ENCODE results near the gene SAMD4A.

The SAMD4A gene

DNA sequence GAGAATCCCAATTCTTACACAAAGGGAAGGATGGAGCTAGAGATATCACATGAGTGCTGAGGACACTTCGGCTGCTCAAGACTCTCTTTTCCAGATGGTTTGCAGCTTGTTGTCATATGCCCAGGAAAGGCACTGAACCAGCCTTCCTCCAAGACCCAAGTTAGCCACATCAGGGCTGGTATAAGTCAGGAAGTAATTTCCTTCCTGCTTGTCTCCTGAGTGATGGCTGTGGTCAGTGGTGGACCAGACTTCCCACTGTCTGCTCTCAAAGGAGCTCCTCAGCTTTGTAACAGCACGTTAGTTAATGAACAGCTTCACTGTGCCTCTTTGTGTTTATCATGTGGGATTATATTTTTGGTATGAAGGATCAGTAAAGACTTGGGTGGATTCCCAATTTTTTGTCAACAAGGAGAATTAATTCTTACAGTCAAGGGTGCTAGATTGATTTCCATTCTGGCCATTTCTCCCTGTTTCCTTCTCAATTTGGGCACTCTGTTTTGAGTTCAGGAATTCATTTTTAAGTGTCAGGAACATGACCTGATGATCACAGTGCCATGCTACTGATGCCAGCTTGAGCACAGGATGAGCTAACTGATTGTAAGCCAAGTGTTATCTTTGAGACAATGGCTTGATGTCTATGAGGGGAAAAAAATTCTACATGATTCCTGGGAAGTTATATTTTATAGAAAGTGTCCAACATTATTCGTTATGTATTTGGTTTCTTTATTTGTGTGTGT, 189.9 kb downstream of the SAMD4A start:
- H4K91ac ChIP-seq (ENCODE audit: low read depth, low read length) = no peak overlapping the region
- no peak overlapping the region for H2AK5ac ChIP-seq (ENCODE audit: low read length)
- H3K4ac ChIP-seq (ENCODE audit: low read depth, low read length) = no peak overlapping the region
- WGBS (ENCODE audit: extremely low coverage, insufficient coverage, insufficient read length) = no CpG with 5 or more reads among the region's 3 CpGs
- peaks cover 33 to 51% of the 10 kb centered on the region in 2 experiments for H3K36me3 ChIP-seq (ENCODE audit: control insufficient read depth in 1 of 2, insufficient read depth in 2 of 2, low read length in 2 of 2)
- H3K23ac ChIP-seq (ENCODE audit: low read length) = no peak overlapping the region
- H3K79me1 ChIP-seq (ENCODE audit: low read length) = no peaks in the 10 kb centered on the region
- no peaks in the 10 kb centered on the region for H3K4me1 ChIP-seq (ENCODE audit: control insufficient read depth in 1 of 2, insufficient read depth in 2 of 2, low read length in 2 of 2)
- no peak overlapping the region for H3K27ac ChIP-seq (ENCODE audit: low read depth, low read length)
- H2BK12ac ChIP-seq (ENCODE audit: low read length) = no peak overlapping the region
- H3K18ac ChIP-seq (ENCODE audit: low read length) = no peak overlapping the region
- H3K79me2 ChIP-seq (ENCODE audit: control insufficient read depth, insufficient read depth, low read length, poor library complexity) = no peaks in the 10 kb centered on the region
- no peak overlapping the region for H3K4me3 ChIP-seq (ENCODE audit: low read depth, low read length)
- H2BK120ac ChIP-seq (ENCODE audit: insufficient read depth, low read length, poor library complexity) = no peak overlapping the region
- no peak overlapping the region for H4K8ac ChIP-seq (ENCODE audit: low read depth, low read length)
- H3K27me3 ChIP-seq (ENCODE audit: insufficient read depth, low read length) = no peaks in the 10 kb centered on the region
- DNase-seq = no peak
- H2AFZ ChIP-seq (ENCODE audit: insufficient read depth, low read length, poor library complexity) = no peak overlapping the region
- H4K12ac ChIP-seq (ENCODE audit: low read depth, low read length) = no peak overlapping the region
- peaks cover 3% of the 10 kb centered on the region for H3K9me3 ChIP-seq (ENCODE audit: insufficient read depth, low read depth, low read length)
- no peak overlapping the region for H2BK5ac ChIP-seq (ENCODE audit: low read depth, low read length, poor library complexity)
- no peak overlapping the region for H3K4me2 ChIP-seq (ENCODE audit: low read length)
- H3K9ac ChIP-seq (ENCODE audit: low read length) = no peak overlapping the region
- H3K14ac ChIP-seq (ENCODE audit: low read length) = no peak overlapping the region

DNA sequence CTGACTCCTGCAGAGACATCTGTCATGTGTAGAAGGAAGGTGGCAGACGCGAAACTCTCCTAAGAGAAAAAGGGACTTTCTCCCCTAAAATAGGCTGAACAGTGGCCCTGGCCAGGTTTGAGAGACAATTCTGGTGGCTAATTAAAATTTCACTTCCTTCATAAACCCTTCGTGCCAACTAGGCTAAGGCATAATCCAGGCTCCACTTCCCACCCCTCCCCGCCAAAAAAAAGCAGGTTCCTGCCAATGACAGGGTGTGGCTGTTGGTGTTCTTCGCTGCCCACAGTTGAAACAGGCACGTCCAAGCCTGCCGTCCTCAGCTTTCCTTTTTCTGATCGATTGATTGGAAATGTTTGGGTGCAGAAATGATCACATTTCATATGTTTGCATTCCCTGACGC, 191.1 kb downstream of the SAMD4A start:
- H3K9ac ChIP-seq (ENCODE audit: low read length) = no peak overlapping the region
- no peak overlapping the region for H2AK5ac ChIP-seq (ENCODE audit: low read length)
- H3K79me1 ChIP-seq (ENCODE audit: low read length) = no peaks in the 10 kb centered on the region
- H3K4me2 ChIP-seq (ENCODE audit: low read length) = no peak overlapping the region
- no peak overlapping the region for H2BK120ac ChIP-seq (ENCODE audit: insufficient read depth, low read length, poor library complexity)
- H3K79me2 ChIP-seq (ENCODE audit: control insufficient read depth, insufficient read depth, low read length, poor library complexity) = no peaks in the 10 kb centered on the region
- no CpG with 5 or more reads among the region's 9 CpGs for WGBS (ENCODE audit: extremely low coverage, insufficient coverage, insufficient read length)
- no peak overlapping the region for H3K14ac ChIP-seq (ENCODE audit: low read length)
- H4K91ac ChIP-seq (ENCODE audit: low read depth, low read length) = no peak overlapping the region
- H3K23ac ChIP-seq (ENCODE audit: low read length) = no peak overlapping the region
- H3K27me3 ChIP-seq (ENCODE audit: insufficient read depth, low read length) = no peaks in the 10 kb centered on the region
- H3K18ac ChIP-seq (ENCODE audit: low read length) = no peak overlapping the region
- peaks cover 32 to 52% of the 10 kb centered on the region in 2 experiments for H3K36me3 ChIP-seq (ENCODE audit: control insufficient read depth in 1 of 2, insufficient read depth in 2 of 2, low read length in 2 of 2)
- H3K4me3 ChIP-seq (ENCODE audit: low read depth, low read length) = no peak overlapping the region
- no peak overlapping the region for H2BK5ac ChIP-seq (ENCODE audit: low read depth, low read length, poor library complexity)
- no peak overlapping the region for H3K4ac ChIP-seq (ENCODE audit: low read depth, low read length)
- H3K9me3 ChIP-seq (ENCODE audit: insufficient read depth, low read depth, low read length) = peaks cover 3% of the 10 kb centered on the region
- H4K8ac ChIP-seq (ENCODE audit: low read depth, low read length) = no peak overlapping the region
- H2BK12ac ChIP-seq (ENCODE audit: low read length) = no peak overlapping the region
- no peak overlapping the region for H3K27ac ChIP-seq (ENCODE audit: low read depth, low read length)
- no peak for DNase-seq
- no peaks in the 10 kb centered on the region for H3K4me1 ChIP-seq (ENCODE audit: control insufficient read depth in 1 of 2, insufficient read depth in 2 of 2, low read length in 2 of 2)
- no peak overlapping the region for H4K12ac ChIP-seq (ENCODE audit: low read depth, low read length)
- H2AFZ ChIP-seq (ENCODE audit: insufficient read depth, low read length, poor library complexity) = no peak overlapping the region

DNA sequence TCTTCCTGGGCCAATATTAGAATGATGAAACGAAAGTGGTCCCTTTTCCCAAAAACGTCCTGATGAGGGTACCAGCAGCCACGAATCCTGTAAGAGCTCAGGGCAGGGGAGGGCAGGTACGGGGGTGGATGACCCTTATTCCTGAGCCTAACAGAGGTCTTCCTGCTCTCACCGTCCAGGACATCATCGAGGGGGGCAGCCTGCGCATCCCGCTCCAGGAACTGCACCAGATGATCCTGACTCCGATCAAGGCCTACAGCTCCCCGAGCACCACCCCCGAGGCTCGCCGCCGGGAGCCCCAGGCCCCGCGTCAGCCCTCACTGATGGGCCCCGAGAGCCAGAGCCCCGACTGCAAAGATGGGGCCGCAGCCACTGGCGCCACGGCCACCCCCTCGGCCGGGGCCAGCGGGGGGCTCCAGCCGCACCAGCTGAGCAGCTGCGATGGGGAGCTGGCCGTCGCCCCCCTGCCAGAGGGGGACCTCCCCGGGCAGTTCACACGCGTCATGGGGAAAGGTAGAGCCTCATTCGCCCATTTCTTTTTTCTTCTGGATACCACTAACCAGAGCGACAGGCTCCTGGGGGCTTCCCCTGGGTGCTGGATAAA, 193.2 kb downstream of the SAMD4A start:
- H3K4me2 ChIP-seq (ENCODE audit: low read length) = no peak overlapping the region
- H3K4me3 ChIP-seq (ENCODE audit: low read depth, low read length) = no peak overlapping the region
- no peak overlapping the region for H2BK12ac ChIP-seq (ENCODE audit: low read length)
- no CpG with 5 or more reads among the region's 33 CpGs for WGBS (ENCODE audit: extremely low coverage, insufficient coverage, insufficient read length)
- no peak overlapping the region for H4K12ac ChIP-seq (ENCODE audit: low read depth, low read length)
- no peak overlapping the region for H3K14ac ChIP-seq (ENCODE audit: low read length)
- H2BK5ac ChIP-seq (ENCODE audit: low read depth, low read length, poor library complexity) = no peak overlapping the region
- no peak overlapping the region for H3K27ac ChIP-seq (ENCODE audit: low read depth, low read length)
- DNase-seq = peak in 1 of 2 donors; percentile 31
- H3K27me3 ChIP-seq (ENCODE audit: insufficient read depth, low read length) = no peaks in the 10 kb centered on the region
- no peak overlapping the region for H3K23ac ChIP-seq (ENCODE audit: low read length)
- H4K8ac ChIP-seq (ENCODE audit: low read depth, low read length) = no peak overlapping the region
- H3K4ac ChIP-seq (ENCODE audit: low read depth, low read length) = no peak overlapping the region
- no peak overlapping the region for H3K18ac ChIP-seq (ENCODE audit: low read length)
- H3K9ac ChIP-seq (ENCODE audit: low read length) = no peak overlapping the region
- no peak overlapping the region for H2BK120ac ChIP-seq (ENCODE audit: insufficient read depth, low read length, poor library complexity)
- no peak overlapping the region for H4K91ac ChIP-seq (ENCODE audit: low read depth, low read length)
- H3K9me3 ChIP-seq (ENCODE audit: insufficient read depth, low read depth, low read length) = peaks cover 3% of the 10 kb centered on the region
- H2AK5ac ChIP-seq (ENCODE audit: low read length) = no peak overlapping the region
- H2AFZ ChIP-seq (ENCODE audit: insufficient read depth, low read length, poor library complexity) = no peak overlapping the region
- H3K79me2 ChIP-seq (ENCODE audit: control insufficient read depth, insufficient read depth, low read length, poor library complexity) = no peaks in the 10 kb centered on the region
- peaks cover 30 to 54% of the 10 kb centered on the region in 2 experiments for H3K36me3 ChIP-seq (ENCODE audit: control insufficient read depth in 1 of 2, insufficient read depth in 2 of 2, low read length in 2 of 2)
- peaks cover 6 to 8% of the 10 kb centered on the region in 2 experiments for H3K4me1 ChIP-seq (ENCODE audit: control insufficient read depth in 1 of 2, insufficient read depth in 2 of 2, low read length in 2 of 2)
- H3K79me1 ChIP-seq (ENCODE audit: low read length) = peaks cover 4% of the 10 kb centered on the region

DNA sequence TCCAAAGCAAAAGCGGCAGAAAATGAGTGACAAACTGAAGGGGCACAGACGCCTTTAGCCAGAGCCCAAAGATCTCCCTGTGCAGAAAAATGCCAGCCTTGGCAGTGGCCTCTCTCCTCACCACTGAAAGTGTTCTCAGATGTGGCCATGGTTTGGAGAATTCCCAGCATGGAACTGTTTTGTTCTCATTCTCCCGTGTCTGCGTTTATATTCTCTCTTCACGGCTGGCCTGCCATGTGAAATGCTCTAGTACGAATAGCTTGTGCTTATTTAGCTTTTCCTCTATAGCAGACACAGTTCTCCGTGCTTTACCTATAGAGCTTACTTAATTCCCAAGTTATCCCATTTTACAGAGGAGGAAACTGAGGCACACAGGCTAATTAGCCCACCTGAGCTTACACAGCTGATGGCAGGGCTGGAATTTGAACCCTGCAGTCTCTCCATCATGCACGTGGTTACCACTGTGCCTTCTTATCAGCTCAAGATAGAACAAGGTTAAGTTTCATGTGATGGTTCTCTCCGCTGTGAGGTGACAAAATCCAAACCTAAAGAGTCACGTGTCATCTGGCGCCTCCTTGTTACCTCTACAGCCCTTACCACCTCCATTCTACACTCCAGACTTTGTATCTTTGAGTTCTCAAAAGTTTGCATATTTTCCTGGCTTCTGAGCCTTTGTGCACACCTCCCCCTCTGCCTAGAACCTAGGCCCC, 194.1 kb downstream of the SAMD4A start:
- no peak overlapping the region for H3K9ac ChIP-seq (ENCODE audit: low read length)
- no peak overlapping the region for H2AFZ ChIP-seq (ENCODE audit: insufficient read depth, low read length, poor library complexity)
- H3K27ac ChIP-seq (ENCODE audit: low read depth, low read length) = no peak overlapping the region
- H3K4me2 ChIP-seq (ENCODE audit: low read length) = no peak overlapping the region
- no peaks in the 10 kb centered on the region for H3K27me3 ChIP-seq (ENCODE audit: insufficient read depth, low read length)
- WGBS (ENCODE audit: extremely low coverage, insufficient coverage, insufficient read length) = no CpG with 5 or more reads among the region's 11 CpGs
- H2BK5ac ChIP-seq (ENCODE audit: low read depth, low read length, poor library complexity) = no peak overlapping the region
- H3K9me3 ChIP-seq (ENCODE audit: insufficient read depth, low read depth, low read length) = peaks cover 3% of the 10 kb centered on the region
- H3K79me2 ChIP-seq (ENCODE audit: control insufficient read depth, insufficient read depth, low read length, poor library complexity) = no peaks in the 10 kb centered on the region
- peaks cover 4% of the 10 kb centered on the region for H3K79me1 ChIP-seq (ENCODE audit: low read length)
- DNase-seq = no peak
- H2BK12ac ChIP-seq (ENCODE audit: low read length) = no peak overlapping the region
- H2BK120ac ChIP-seq (ENCODE audit: insufficient read depth, low read length, poor library complexity) = no peak overlapping the region
- H4K8ac ChIP-seq (ENCODE audit: low read depth, low read length) = no peak overlapping the region
- no peak overlapping the region for H3K23ac ChIP-seq (ENCODE audit: low read length)
- H4K91ac ChIP-seq (ENCODE audit: low read depth, low read length) = no peak overlapping the region
- no peak overlapping the region for H3K18ac ChIP-seq (ENCODE audit: low read length)
- no peak overlapping the region for H4K12ac ChIP-seq (ENCODE audit: low read depth, low read length)
- H2AK5ac ChIP-seq (ENCODE audit: low read length) = no peak overlapping the region
- H3K36me3 ChIP-seq (ENCODE audit: control insufficient read depth in 1 of 2, insufficient read depth in 2 of 2, low read length in 2 of 2) = peaks cover 34 to 58% of the 10 kb centered on the region in 2 experiments
- H3K4ac ChIP-seq (ENCODE audit: low read depth, low read length) = no peak overlapping the region
- H3K4me1 ChIP-seq (ENCODE audit: control insufficient read depth in 1 of 2, insufficient read depth in 2 of 2, low read length in 2 of 2) = peaks cover 6 to 8% of the 10 kb centered on the region in 2 experiments
- H3K14ac ChIP-seq (ENCODE audit: low read length) = no peak overlapping the region
- no peak overlapping the region for H3K4me3 ChIP-seq (ENCODE audit: low read depth, low read length)
